ENCODE results near the gene NLGN2. TPM values are rescaled to one million over a fixed set of nuclear protein-coding genes. Genes with fewer than 3 reads are reported as not detected.

Gene NLGN2
- polyA plus RNA-seq, 12 donors: 17.0 to 37.6 (median 24.5) TPM; not detected in 1

- DNase-seq: no peak
Measured at GRCh38 chr17:7462474-7463371, 55.1 kb downstream of the NLGN2 start.

- no peak for DNase-seq
Measured at GRCh38 chr17:7463372-7463846, 55.8 kb downstream of the NLGN2 start.

- DNase-seq: no peak
Measured at GRCh38 chr17:7464081-7464480, 56.4 kb downstream of the NLGN2 start.

GRCh38 chr17:7465597-7466275 lies 58.1 kb downstream of the NLGN2 start:
- no peak for DNase-seq

- no peak for DNase-seq
Measured at GRCh38 chr17:7466318-7466638, 58.6 kb downstream of the NLGN2 start.

- DNase-seq: no peak
Measured at GRCh38 chr17:7466639-7467341, 59.1 kb downstream of the NLGN2 start.

- no peak for DNase-seq
Measured at GRCh38 chr17:7467498-7467897, 59.9 kb downstream of the NLGN2 start.

- DNase-seq: no peak
Measured at GRCh38 chr17:7468290-7468689, 60.6 kb downstream of the NLGN2 start.

- no peak for DNase-seq
Measured at GRCh38 chr17:7468804-7469389, 61.3 kb downstream of the NLGN2 start.

Other genes with a start within 250 kb of the NLGN2 start
- gene ASGR1, start 228.5 kb upstream of the NLGN2 start, polyA plus RNA-seq (ENCODE audit: insufficient read length in 12 of 12): 1 to 10 TPM in 10 of 12 donors, not detected in 2; 1.4 to 10.0 (median 2.2) TPM
- gene DLG4, start 188.0 kb upstream of the NLGN2 start, polyA plus RNA-seq (ENCODE audit: insufficient read length in 12 of 12): 10 to 100 TPM in 11 of 12 donors, not detected in 1; 14.8 to 47.6 (median 19.5) TPM
- 100 to 1,000 TPM in 11 of 12 donors, not detected in 1; 217 to 359 (median 236) TPM for gene ACADVL, start 187.9 kb upstream of the NLGN2 start, polyA plus RNA-seq (ENCODE audit: insufficient read length in 12 of 12)
- gene DVL2, start 173.3 kb upstream of the NLGN2 start, polyA plus RNA-seq (ENCODE audit: insufficient read length in 12 of 12): 10 to 100 TPM in 11 of 12 donors, not detected in 1; 26.7 to 49.0 (median 33.7) TPM
- gene PHF23, start 168.4 kb upstream of the NLGN2 start, polyA plus RNA-seq (ENCODE audit: insufficient read length in 12 of 12): 10 to 100 TPM in 11 of 12 donors, not detected in 1; 22.6 to 56.9 (median 33.3) TPM
- gene GABARAP, start 165.4 kb upstream of the NLGN2 start, polyA plus RNA-seq (ENCODE audit: insufficient read length in 12 of 12): 100 to 1,000 TPM in 11 of 12 donors, not detected in 1; 201 to 913 (median 299) TPM
- 100 to 1,000 TPM in 11 of 12 donors, not detected in 1; 152 to 205 (median 181) TPM for gene CTDNEP1, start 156.1 kb upstream of the NLGN2 start, polyA plus RNA-seq (ENCODE audit: insufficient read length in 12 of 12)
- gene ELP5, start 155.6 kb upstream of the NLGN2 start, polyA plus RNA-seq (ENCODE audit: insufficient read length in 12 of 12): 10 to 100 TPM in 11 of 12 donors, not detected in 1; 32.1 to 70.1 (median 38.0) TPM
- gene CLDN7, start 145.4 kb upstream of the NLGN2 start, polyA plus RNA-seq (ENCODE audit: insufficient read length in 12 of 12): 10 to 100 TPM in 1 of 12 donors, 1 to 10 TPM in 7, under 1 TPM in 3, not detected in 1; 0.32 to 39.4 (median 1.1) TPM
- gene SLC2A4, start 126.1 kb upstream of the NLGN2 start, polyA plus RNA-seq (ENCODE audit: insufficient read length in 12 of 12): 10 to 100 TPM in 10 of 12 donors, 1 to 10 TPM in 1, not detected in 1; 6.9 to 49.0 (median 19.5) TPM
- 1 to 10 TPM in 9 of 12 donors, under 1 TPM in 2, not detected in 1; 0.41 to 6.7 (median 2.3) TPM for gene YBX2, start 113.2 kb upstream of the NLGN2 start, polyA plus RNA-seq (ENCODE audit: insufficient read length in 12 of 12)
- 100 to 1,000 TPM; 199 to 437 (median 272) TPM for gene EIF5A, start 100.2 kb upstream of the NLGN2 start, polyA plus RNA-seq (ENCODE audit: insufficient read length in 12 of 12)
- gene GPS2, start 92.5 kb upstream of the NLGN2 start, polyA plus RNA-seq (ENCODE audit: insufficient read length in 12 of 12): 100 to 1,000 TPM in 1 of 12 donors, 10 to 100 TPM in 10, not detected in 1; 56.0 to 125 (median 60.5) TPM
- 10 to 100 TPM in 11 of 12 donors, not detected in 1; 12.7 to 24.9 (median 17.4) TPM for gene NEURL4, start 78.5 kb upstream of the NLGN2 start, polyA plus RNA-seq (ENCODE audit: insufficient read length in 12 of 12)
- gene ACAP1, start 71.3 kb upstream of the NLGN2 start, polyA plus RNA-seq (ENCODE audit: insufficient read length in 12 of 12): 10 to 100 TPM in 3 of 12 donors, 1 to 10 TPM in 8, not detected in 1; 2.8 to 17.4 (median 8.1) TPM
- 1 to 10 TPM in 11 of 12 donors, not detected in 1; 5.0 to 9.0 (median 6.6) TPM for gene KCTD11, start 55.7 kb upstream of the NLGN2 start, polyA plus RNA-seq (ENCODE audit: insufficient read length in 12 of 12)
- gene TMEM95, start 52.7 kb upstream of the NLGN2 start, polyA plus RNA-seq (ENCODE audit: insufficient read length in 12 of 12): not detected
- 1 to 10 TPM in 2 of 12 donors, under 1 TPM in 8, not detected in 2; 0.15 to 3.8 (median 0.47) TPM for gene TNK1, start 26.8 kb upstream of the NLGN2 start, polyA plus RNA-seq (ENCODE audit: insufficient read length in 12 of 12)
- gene PLSCR3, start 13.3 kb upstream of the NLGN2 start, polyA plus RNA-seq (ENCODE audit: insufficient read length in 12 of 12): 10 to 100 TPM in 11 of 12 donors, not detected in 1; 19.8 to 52.1 (median 23.2) TPM
- gene TMEM256, start 3.7 kb upstream of the NLGN2 start, polyA plus RNA-seq (ENCODE audit: insufficient read length in 12 of 12): 10 to 100 TPM in 11 of 12 donors, not detected in 1; 45.1 to 67.7 (median 49.8) TPM
- not detected for gene SPEM1, start 12.5 kb downstream of the NLGN2 start, polyA plus RNA-seq (ENCODE audit: insufficient read length in 12 of 12)
- not detected for gene SPEM2, start 17.8 kb downstream of the NLGN2 start, polyA plus RNA-seq (ENCODE audit: insufficient read length in 12 of 12)
- gene SPEM3, start 21.0 kb downstream of the NLGN2 start, polyA plus RNA-seq (ENCODE audit: insufficient read length in 12 of 12): not detected
- gene TMEM102, start 27.6 kb downstream of the NLGN2 start, polyA plus RNA-seq (ENCODE audit: insufficient read length in 12 of 12): 1 to 10 TPM in 3 of 12 donors, under 1 TPM in 7, not detected in 2; 0.62 to 2.2 (median 0.86) TPM
- gene FGF11, start 31.7 kb downstream of the NLGN2 start, polyA plus RNA-seq (ENCODE audit: insufficient read length in 12 of 12): 10 to 100 TPM in 1 of 12 donors, 1 to 10 TPM in 9, under 1 TPM in 1, not detected in 1; 0.97 to 15.9 (median 2.4) TPM
- 10 to 100 TPM in 11 of 12 donors, not detected in 1; 35.1 to 91.7 (median 79.7) TPM for gene CHRNB1, start 37.2 kb downstream of the NLGN2 start, polyA plus RNA-seq (ENCODE audit: insufficient read length in 12 of 12)
- gene ZBTB4, start 71.8 kb downstream of the NLGN2 start, polyA plus RNA-seq (ENCODE audit: insufficient read length in 12 of 12): 10 to 100 TPM in 11 of 12 donors, not detected in 1; 20.6 to 54.7 (median 24.4) TPM
- under 1 TPM in 9 of 12 donors, not detected in 3; 0.08 to 0.65 (median 0.29) TPM for gene SLC35G6, start 73.6 kb downstream of the NLGN2 start, polyA plus RNA-seq (ENCODE audit: insufficient read length in 12 of 12)
- gene POLR2A, start 76.5 kb downstream of the NLGN2 start, polyA plus RNA-seq (ENCODE audit: insufficient read length in 12 of 12): 100 to 1,000 TPM in 2 of 12 donors, 10 to 100 TPM in 10; 42.7 to 443 (median 60.3) TPM
- 10 to 100 TPM in 11 of 12 donors, not detected in 1; 18.6 to 34.0 (median 24.7) TPM for gene TNFSF12, start 141.2 kb downstream of the NLGN2 start, polyA plus RNA-seq (ENCODE audit: insufficient read length in 12 of 12)
- 10 to 100 TPM in 1 of 12 donors, 1 to 10 TPM in 10, not detected in 1; 2.8 to 21.1 (median 4.4) TPM for gene TNFSF13, start 150.9 kb downstream of the NLGN2 start, polyA plus RNA-seq (ENCODE audit: insufficient read length in 12 of 12)
- 10 to 100 TPM in 11 of 12 donors, not detected in 1; 30.8 to 61.1 (median 43.5) TPM for gene SENP3, start 154.1 kb downstream of the NLGN2 start, polyA plus RNA-seq (ENCODE audit: insufficient read length in 12 of 12)
- 100 to 1,000 TPM in 1 of 12 donors, 10 to 100 TPM in 10, not detected in 1; 16.8 to 222 (median 25.6) TPM for gene CD68, start 171.8 kb downstream of the NLGN2 start, polyA plus RNA-seq (ENCODE audit: insufficient read length in 12 of 12)
- gene MPDU1, start 176.0 kb downstream of the NLGN2 start, polyA plus RNA-seq (ENCODE audit: insufficient read length in 12 of 12): 10 to 100 TPM in 11 of 12 donors, not detected in 1; 26.7 to 60.9 (median 46.7) TPM
- 10 to 100 TPM in 1 of 12 donors, 1 to 10 TPM in 9, not detected in 2; 1.3 to 12.9 (median 1.8) TPM for gene SOX15, start 182.2 kb downstream of the NLGN2 start, polyA plus RNA-seq (ENCODE audit: insufficient read length in 12 of 12)
- 10 to 100 TPM in 11 of 12 donors, not detected in 1; 30.5 to 71.8 (median 37.0) TPM for gene FXR2, start 207.1 kb downstream of the NLGN2 start, polyA plus RNA-seq (ENCODE audit: insufficient read length in 12 of 12)
- gene SAT2, start 220.0 kb downstream of the NLGN2 start, polyA plus RNA-seq (ENCODE audit: insufficient read length in 12 of 12): 10 to 100 TPM in 11 of 12 donors, not detected in 1; 44.5 to 83.2 (median 68.8) TPM
- 1 to 10 TPM in 7 of 12 donors, under 1 TPM in 3, not detected in 2; 0.60 to 2.1 (median 1.2) TPM for gene SHBG, start 222.3 kb downstream of the NLGN2 start, polyA plus RNA-seq (ENCODE audit: insufficient read length in 12 of 12)
- 10 to 100 TPM in 11 of 12 donors, not detected in 1; 15.8 to 39.9 (median 26.1) TPM for gene ATP1B2, start 243.1 kb downstream of the NLGN2 start, polyA plus RNA-seq (ENCODE audit: insufficient read length in 12 of 12)

Data from muscle of arm (tissue), 12 donors.